T-helper 22 cell (primary cell): ENCODE results near the gene ATAD1.
"Not testable (repeated sequence)": the region's sequence is repeated elsewhere in the genome, so short reads cannot be mapped to it uniquely, and the experiment has no call there.

ENCODE experiments used
- DNase-seq: peaks from one replicate; pipeline ENCODE4 v3.0.0-alpha.2; 2020; ENCODE audit warnings: low read depth

ATAD1 gene

DNA sequence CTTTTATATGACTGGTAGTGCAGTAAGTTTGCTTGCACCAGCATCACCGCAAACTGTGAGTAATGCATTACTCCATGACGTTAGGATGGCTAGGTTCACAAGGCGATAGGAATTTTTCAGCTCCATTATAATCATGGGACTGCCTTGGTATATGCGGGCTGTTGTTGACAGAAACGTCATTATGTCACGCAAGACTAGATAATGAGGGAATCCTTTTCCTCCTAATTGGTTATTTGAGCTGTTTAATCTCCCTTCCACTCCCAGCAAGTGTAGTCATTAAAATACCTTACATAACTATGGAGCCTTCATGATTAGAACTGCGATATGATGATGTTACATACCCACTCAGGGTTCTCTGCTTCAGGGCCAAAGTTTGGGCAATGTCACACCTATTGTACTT, 28.0 kb upstream of the ATAD1 start:
- DNase-seq, result no peak

DNA sequence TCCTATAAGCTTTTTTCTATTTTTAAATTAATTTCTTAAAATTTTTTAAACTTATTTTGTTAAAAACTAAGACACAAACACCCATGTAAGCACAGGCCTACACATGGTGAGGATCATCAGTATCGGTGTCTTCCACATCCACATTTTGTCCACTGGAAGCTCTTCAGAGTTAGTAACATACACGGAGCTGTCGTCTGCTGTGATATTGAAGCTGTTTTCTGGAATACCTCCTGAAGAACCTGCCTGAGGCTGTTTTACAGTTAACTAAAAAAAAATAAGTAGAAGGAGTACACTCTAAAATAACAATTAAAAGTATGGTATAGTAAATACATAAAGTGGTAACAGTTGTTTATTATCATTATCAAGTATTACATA, 27.6 kb upstream of the ATAD1 start:
- no peak for DNase-seq

GRCh38 chr10:87844837-87845623, 27.0 kb upstream of the ATAD1 start:
- DNase-seq, result no peak

GRCh38 chr10:87843714-87844113, 25.7 kb upstream of the ATAD1 start:
- DNase-seq, result no peak

GRCh38 chr10:87842776-87843497, 24.9 kb upstream of the ATAD1 start:
- no peak for DNase-seq

- no peak for DNase-seq
These were observed 24.2 kb upstream of the ATAD1 start for GRCh38 chr10:87842220-87842641.

GRCh38 chr10:87841186-87841585, 23.2 kb upstream of the ATAD1 start:
- DNase-seq, result no peak

GRCh38 chr10:87838650-87839049, 20.6 kb upstream of the ATAD1 start:
- DNase-seq, result no peak

- DNase-seq, result no peak
These were observed 19.4 kb upstream of the ATAD1 start for GRCh38 chr10:87837445-87837844.

DNA sequence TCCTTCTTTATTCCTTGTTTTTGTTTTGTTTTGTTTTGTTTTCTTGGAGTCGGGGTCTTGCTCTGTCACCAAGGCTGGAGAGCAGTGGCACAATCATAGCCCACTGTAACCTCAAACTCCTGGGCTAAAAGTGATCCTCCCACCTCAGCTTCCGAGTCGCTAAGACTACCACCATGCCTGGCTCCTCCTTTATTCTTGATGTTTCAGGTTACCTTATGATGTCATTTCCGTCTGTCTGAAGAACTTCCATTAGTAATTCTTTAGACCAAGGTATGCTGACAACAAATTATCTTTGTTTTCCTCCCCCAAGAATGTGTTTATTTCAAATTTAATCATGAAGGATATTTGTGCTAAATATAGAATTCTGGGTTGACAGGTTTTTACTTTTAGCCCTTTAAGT, 18.1 kb upstream of the ATAD1 start:
- DNase-seq, result no peak

GRCh38 chr10:87829986-87830729, 12.1 kb upstream of the ATAD1 start:
- no peak for DNase-seq

DNA sequence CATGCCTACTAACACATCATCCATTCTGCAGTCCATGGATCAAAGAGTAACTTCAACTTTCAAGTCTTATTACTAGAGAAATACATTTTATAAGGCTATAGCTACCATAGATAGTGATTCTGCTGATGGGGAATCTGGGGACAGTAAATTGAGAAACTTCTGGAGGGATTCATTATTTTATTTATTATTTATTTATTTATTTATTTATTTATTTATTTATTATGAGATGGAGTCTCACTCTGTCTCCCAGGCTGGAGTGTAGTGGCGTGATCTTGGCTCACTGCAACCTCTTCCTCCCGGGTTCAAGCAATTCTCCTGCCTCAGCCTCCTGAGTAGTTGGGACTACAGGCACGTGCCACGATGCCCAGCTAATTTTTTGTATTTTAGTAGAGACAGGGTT, 11.0 kb upstream of the ATAD1 start:
- not testable (repeated sequence) for DNase-seq

GRCh38 chr10:87827681-87828080, 9.7 kb upstream of the ATAD1 start:
- no peak for DNase-seq

GRCh38 chr10:87826653-87827052, 8.6 kb upstream of the ATAD1 start:
- DNase-seq, result no peak

DNA sequence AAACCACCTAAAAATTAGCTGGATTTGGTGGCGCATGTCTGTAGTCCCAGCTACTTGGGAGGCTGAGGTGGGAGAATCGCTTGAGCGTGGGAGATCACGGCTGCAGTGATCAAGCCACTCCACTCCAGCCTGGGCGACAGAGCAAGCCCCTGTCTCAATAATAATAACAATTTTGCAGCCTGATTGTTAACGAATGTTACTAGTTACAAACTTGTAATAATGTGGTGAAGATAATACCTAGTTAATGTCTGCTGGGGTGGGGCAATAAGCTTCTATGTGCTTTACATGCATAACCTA, 1.2 kb upstream of the ATAD1 start:
- no peak for DNase-seq

DNA sequence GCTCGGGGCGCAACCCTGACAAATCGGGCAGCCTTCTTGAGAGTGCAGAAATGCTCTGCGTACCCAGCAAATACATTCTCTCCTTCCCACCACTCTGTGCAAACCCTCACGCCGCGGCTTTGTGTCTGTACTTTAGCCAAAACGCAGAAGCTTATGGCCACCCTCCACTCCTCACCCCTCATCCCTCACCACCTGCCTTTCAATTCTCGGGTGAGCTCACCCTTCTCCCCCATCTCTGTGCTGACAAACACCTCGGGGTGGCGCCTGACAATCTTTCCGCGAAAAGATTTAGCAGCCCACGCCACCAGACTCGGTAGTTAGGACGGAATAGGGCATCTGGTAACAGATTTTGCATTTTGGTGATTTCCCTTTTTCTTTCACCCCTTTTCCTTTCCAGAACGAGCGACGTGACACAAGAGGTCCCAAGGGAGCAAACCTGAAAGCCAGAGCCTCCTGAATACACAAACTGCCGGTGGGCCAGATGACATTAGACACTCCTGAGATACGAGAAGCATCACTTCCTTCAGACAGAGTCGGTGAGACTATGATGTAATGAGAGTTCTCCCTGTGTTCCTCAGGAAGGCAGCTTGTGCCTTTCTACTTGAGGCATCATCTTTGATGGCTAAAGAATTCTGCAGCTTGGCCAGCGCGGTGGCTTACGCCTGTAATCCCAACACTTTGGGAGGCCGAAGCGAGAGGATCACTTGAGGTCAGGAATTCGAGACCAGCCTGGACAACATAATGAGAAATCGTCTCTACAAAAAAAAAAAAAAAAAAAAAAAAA, 671 bp upstream of the ATAD1 start:
- peak; percentile 36 for DNase-seq

- DNase-seq, result no peak
These were observed 973 bp downstream of the ATAD1 start for GRCh38 chr10:87816898-87817608.

DNA sequence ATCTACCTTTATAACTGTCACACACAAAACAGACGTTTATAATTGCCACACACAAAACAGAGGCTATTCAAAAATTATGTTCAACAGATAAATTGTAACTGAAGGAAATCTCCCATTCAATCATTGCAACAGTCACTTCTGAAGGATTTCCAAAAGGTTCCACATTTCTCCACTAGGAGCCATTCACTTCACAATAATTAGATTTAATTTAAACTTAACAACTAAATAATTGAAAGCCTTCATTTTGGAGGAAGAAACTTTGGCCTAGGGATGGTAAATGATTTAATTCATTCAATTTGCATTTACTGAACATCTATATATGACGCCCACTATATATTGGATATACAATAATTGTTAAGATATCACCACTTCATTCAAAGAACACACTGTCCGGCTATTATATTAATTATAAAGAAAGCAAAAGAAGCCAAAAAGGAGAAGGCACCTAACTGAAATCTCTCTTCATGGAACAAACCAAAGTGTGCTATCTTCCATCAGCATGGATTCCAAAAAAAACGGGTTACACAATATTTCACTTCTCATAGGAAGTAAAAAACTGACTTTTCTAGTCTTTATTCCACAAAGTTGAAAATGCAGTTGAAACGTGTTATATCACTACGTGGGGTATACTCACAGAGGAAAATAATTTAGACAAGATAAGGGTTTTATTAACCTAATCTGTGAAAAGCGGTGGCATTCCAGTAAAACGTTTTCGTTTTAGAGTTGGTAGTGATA, 1.7 kb downstream of the ATAD1 start:
- DNase-seq, result no peak

- no peak for DNase-seq
These were observed 13.0 kb downstream of the ATAD1 start for GRCh38 chr10:87804939-87805569.

DNA sequence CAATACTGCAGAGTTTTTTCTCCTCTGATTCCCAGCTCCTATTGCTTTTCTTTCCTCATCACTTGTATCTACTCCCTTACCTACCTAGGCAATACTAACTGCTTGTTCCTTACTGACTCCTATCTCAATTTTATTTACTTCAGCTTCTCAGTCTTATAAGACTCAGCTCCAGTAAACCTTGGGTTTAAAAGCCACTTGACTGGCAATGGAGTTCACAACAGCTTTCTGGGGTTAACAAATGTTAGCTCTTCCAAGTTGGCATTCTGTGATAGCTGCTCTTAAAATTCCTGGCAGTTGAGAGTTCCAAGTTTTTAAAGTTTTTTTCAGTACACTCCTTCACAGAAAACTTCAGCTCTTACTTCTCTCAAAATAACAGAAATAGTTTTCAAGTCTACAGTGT, 14.2 kb downstream of the ATAD1 start:
- DNase-seq, result no peak

DNA sequence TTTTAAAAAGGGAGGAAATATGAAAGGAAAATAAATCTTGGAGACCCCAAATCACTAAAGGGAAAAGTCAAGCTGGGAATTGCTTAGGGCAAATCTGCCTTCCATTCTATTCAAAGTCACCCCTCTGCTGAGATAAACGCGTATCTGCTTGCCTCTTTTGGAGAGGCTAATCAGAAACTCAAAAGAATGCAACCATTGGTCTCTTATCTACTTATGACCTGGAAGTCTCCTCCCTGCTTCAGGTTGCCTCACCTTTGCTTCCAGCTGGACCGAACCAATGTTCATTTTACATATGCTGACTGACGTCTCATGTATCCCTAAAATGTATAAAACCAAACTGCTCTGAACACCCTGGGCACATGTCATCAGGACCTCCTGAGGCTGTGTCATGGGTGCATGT, 14.7 kb downstream of the ATAD1 start:
- no peak for DNase-seq
